Spleen (tissue), 11 donors: Measurements from ENCODE around the gene ROBO1. TPM values are rescaled to one million over a fixed set of nuclear protein-coding genes. Genes with fewer than 3 reads are reported as not detected.

Source experiments
- DNase-seq: peaks from one replicate; pipeline ENCODE4 v3.0.0-alpha.2; 2020
- H3K27ac ChIP-seq, 8 donors: fragments of 200-600 bp; sonication (generic) in 7 of 8; 1 replicate in 4 of 8; 2 replicates in 4 of 8; pipeline versions ENCODE4 v1.5.0 to v1.8.0; 2016 to 2021; ENCODE audit warnings: inconsistent platforms in 4 of 8, mild to moderate bottlenecking in 4 of 8, moderate library complexity in 1 of 8
- H3K27me3 ChIP-seq, 7 donors: fragments of 200-600 bp; sonication (generic) in 6 of 7; replicated peaks in 1 of 7; 1 replicate in 4 of 7; 2 replicates in 3 of 7; pipeline versions ENCODE4 v1.5.0 to v1.8.0; 2016 to 2021; ENCODE audit warnings: inconsistent platforms in 3 of 7, mild to moderate bottlenecking in 1 of 7
- H3K36me3 ChIP-seq, 6 donors: fragments of 200-600 bp; sonication (generic) in 5 of 6; 1 replicate in 4 of 6; 2 replicates in 2 of 6; pipeline versions ENCODE4 v1.5.0 to v1.8.0; 2016 to 2021; ENCODE audit warnings: inconsistent platforms in 2 of 6
- H3K4me1 ChIP-seq, 6 donors: fragments of 200-600 bp; sonication (generic) in 5 of 6; 1 replicate in 3 of 6; 2 replicates in 3 of 6; pipeline versions ENCODE4 v1.5.0 to v1.8.0; 2016 to 2021; ENCODE audit warnings: inconsistent platforms in 3 of 6
- H3K4me3 ChIP-seq, 8 donors: fragments of 200-600 bp; sonication (generic) in 7 of 8; 1 replicate in 4 of 8; 2 replicates in 4 of 8; pipeline versions ENCODE4 v1.5.0 to v1.8.0; 2016 to 2021; ENCODE audit warnings: inconsistent platforms in 4 of 8, mild to moderate bottlenecking in 4 of 8, moderate library complexity in 2 of 8
- H3K9me3 ChIP-seq, 8 donors: fragments of 200-600 bp; sonication (generic) in 7 of 8; 1 replicate in 4 of 8; 2 replicates in 4 of 8; pipeline versions ENCODE4 v1.5.0 to v1.8.0; 2016 to 2021; ENCODE audit warnings: inconsistent platforms in 4 of 8
- CTCF ChIP-seq, 11 experiments: fragments of 200-600 bp in 7 of 11; fragments of 450-650 bp in 4 of 11; sonication (generic) in 4 of 11; IDR thresholded peaks in 8 of 11; conservative IDR thresholded peaks in 3 of 11; 1 replicate in 7 of 11; 2 replicates in 4 of 11; pipeline versions ENCODE4 v1.4.0 to v1.8.0; 2016 to 2021; ENCODE audit warnings: antibody characterized with exemption in 11 of 11, inconsistent platforms in 4 of 11, mild to moderate bottlenecking in 1 of 11
- POLR2A ChIP-seq, 3 donors: fragments of 450-650 bp; IDR thresholded peaks; one replicate each; pipeline ENCODE4 v1.5.1; 2017; ENCODE audit warnings: antibody characterized with exemption in 3 of 3, mild to moderate bottlenecking in 1 of 3
- POLR2AphosphoS5 ChIP-seq, 3 donors: sonication (generic); formaldehyde crosslinking; IDR thresholded peaks; one replicate each; pipeline ENCODE4 v1.5.1; 2017; ENCODE audit warnings: antibody characterized with exemption in 3 of 3
- WGBS, 5 donors: extraction: QIAGEN DNeasy Blood & Tissue Kit in 3 of 5; methylation state at CpG; one replicate each; pipeline versions ENCODE4 v1.1.5 to v1.1.7; 2013 to 2018; 5-methylcytosine and 5-hydroxymethylcytosine counted together
- intact Hi-C: fragments of 100-400 bp; cut with DNase I; formaldehyde crosslinking; loops from one replicate; pipeline ENCODE4 v1.15.0; 2023; ENCODE audit warnings: low total_unique reads
- polyA plus RNA-seq, 3 donors: library from polyadenylated mRNA; stranded (reverse); fragments of 200-250 nt; gene quantifications; one replicate each; pipeline ENCODE4 v1.2.1, GENCODE V29; 2013
- total RNA-seq, 7 donors: library from RNA; depleted of rRNA in 3 of 7; stranded (reverse); fragments of >200 nt in 3 of 7; fragmentation: NEBNext Ultra II Directional in 4 of 7; extraction: Animal tissue kit (Norgen Biotek cat#: 25700) in 4 of 7; gene quantifications; one replicate each; pipeline versions ENCODE4 v1.1.0 to v1.2.1, GENCODE V29; 2016 to 2021
- donor health status: healthy with polysubstance abuse.
- donor health status: DM: no; HTN: no; CAD: no; lungs with moderate emphysema.
- donor health status: DM: no; HTN: no; CAD: no.
- donor health status: Bipolar disorder and iron deficiency.
- donor health status: healthy.
- donor health status: DM: no; HTN: no; CAD: no.
- donor health status: DM: yes; HTN: yes; CAD: no.

ROBO1 gene
- total and polyA plus RNA-seq, 10 donors: 3.4 to 37.3 (median 26.0) TPM

GRCh38 chr3:79385211-79385610 is 382.6 kb downstream of the ROBO1 start:
- H3K36me3 ChIP-seq: no peaks in the 10 kb centered on the region
- no peak for DNase-seq
- no peak overlapping the region for H3K27ac ChIP-seq
- TF ChIP-seq POLR2A (IDR thresholded peaks at IDR 0.05) (no peak), CTCF (IDR thresholded peaks at IDR 0.05 in 8 of 11, conservative IDR thresholded peaks at IDR 0.05 in 3 of 11) (no peak), POLR2AphosphoS5 (IDR thresholded peaks at IDR 0.05) (no peak)
- no peaks in the 10 kb centered on the region for H3K9me3 ChIP-seq
- H3K4me3 ChIP-seq: no peak overlapping the region
- intact Hi-C loops: no loop called here
- WGBS, 5 donors: 87 to 98% (median 89%) methylated on average over 3 of the region's 3 CpGs
- no peaks in the 10 kb centered on the region for H3K27me3 ChIP-seq
- no peaks in the 10 kb centered on the region for H3K4me1 ChIP-seq

GRCh38 chr3:79383402-79384012 is 384.3 kb downstream of the ROBO1 start:
- Histone ChIP-seq H3K4me1 (no peaks in the 10 kb centered on the region), H3K27me3 (no peaks in the 10 kb centered on the region), H3K4me3 (peak overlapping the region in 3 of 8 donors; percentile 13 to 22 (median 14)), H3K9me3 (no peaks in the 10 kb centered on the region), H3K36me3 (no peaks in the 10 kb centered on the region), H3K27ac (peak overlapping the region in 3 of 8 donors; percentile 7 to 16 (median 9))
- intact Hi-C loops: no loop called here
- 20 to 24% (median 23%) methylated on average over 3 of the region's 3 CpGs for WGBS, 5 donors
- TF ChIP-seq CTCF (IDR thresholded peaks at IDR 0.05 in 8 of 11, conservative IDR thresholded peaks at IDR 0.05 in 3 of 11) (no peak), POLR2A (IDR thresholded peaks at IDR 0.05) (no peak), POLR2AphosphoS5 (IDR thresholded peaks at IDR 0.05) (no peak)
- DNase-seq: no peak

GRCh38 chr3:79380581-79380980 is 387.2 kb downstream of the ROBO1 start:
- TF ChIP-seq POLR2A (IDR thresholded peaks at IDR 0.05): no peak
- TF ChIP-seq CTCF (IDR thresholded peaks at IDR 0.05 in 8 of 11, conservative IDR thresholded peaks at IDR 0.05 in 3 of 11): no peak
- TF ChIP-seq POLR2AphosphoS5 (IDR thresholded peaks at IDR 0.05): no peak
- Histone ChIP-seq H3K9me3 (no peaks in the 10 kb centered on the region), H3K27ac (no peak overlapping the region), H3K4me1 (no peaks in the 10 kb centered on the region), H3K4me3 (no peak overlapping the region), H3K27me3 (no peaks in the 10 kb centered on the region), H3K36me3 (no peaks in the 10 kb centered on the region)
- intact Hi-C loops: no loop called here
- DNase-seq: no peak
- WGBS, 5 donors: 74 to 99% (median 80%) methylated on average over 4 of the region's 4 CpGs

GRCh38 chr3:79378064-79378463 is 389.7 kb downstream of the ROBO1 start:
- WGBS, 5 donors: 69 to 82% (median 75%) methylated on average over 3 of the region's 3 CpGs
- no peak overlapping the region for H3K4me3 ChIP-seq
- intact Hi-C loops: no loop called here
- DNase-seq: no peak
- H3K27ac ChIP-seq: no peak overlapping the region
- no peaks in the 10 kb centered on the region for H3K27me3 ChIP-seq
- H3K9me3 ChIP-seq: peaks cover 0 to 3% (median 0%) of the 10 kb centered on the region in 8 donors
- H3K4me1 ChIP-seq: no peaks in the 10 kb centered on the region
- TF ChIP-seq POLR2AphosphoS5 (IDR thresholded peaks at IDR 0.05) (no peak), CTCF (IDR thresholded peaks at IDR 0.05 in 8 of 11, conservative IDR thresholded peaks at IDR 0.05 in 3 of 11) (no peak), POLR2A (IDR thresholded peaks at IDR 0.05) (no peak)
- H3K36me3 ChIP-seq: no peaks in the 10 kb centered on the region
